Left lobe of liver (tissue), 2 donors: ENCODE measurements around the gene ICA1L. TPM values are rescaled to one million over a fixed set of nuclear protein-coding genes. Genes with fewer than 3 reads are reported as not detected.
"Not testable (repeated sequence)": the region's sequence is repeated elsewhere in the genome, so short reads cannot be mapped to it uniquely, and the experiment has no call there.

Source experiments
- ATAC-seq: fragments of 200-7000 bp; cut with Tn5 transposase; one replicate; pipeline ENCODE4 v1.9.1; 2020; ENCODE audit warnings: mild to moderate bottlenecking, moderate library complexity
- DNase-seq: peaks from one replicate; pipeline ENCODE4 v3.0.0-alpha.2; 2020; ENCODE audit warnings: low spot score
- total RNA-seq: library from RNA; stranded (reverse); gene quantifications from one replicate; pipeline ENCODE4 v1.2.1, GENCODE V29; 2021
- donor health status: DM: no; HTN: no; CAD: no; lungs with moderate emphysema.
- donor health status: DM: no; HTN: yes; CAD: no.

ICA1L gene
- 0.63 TPM for total RNA-seq

DNA sequence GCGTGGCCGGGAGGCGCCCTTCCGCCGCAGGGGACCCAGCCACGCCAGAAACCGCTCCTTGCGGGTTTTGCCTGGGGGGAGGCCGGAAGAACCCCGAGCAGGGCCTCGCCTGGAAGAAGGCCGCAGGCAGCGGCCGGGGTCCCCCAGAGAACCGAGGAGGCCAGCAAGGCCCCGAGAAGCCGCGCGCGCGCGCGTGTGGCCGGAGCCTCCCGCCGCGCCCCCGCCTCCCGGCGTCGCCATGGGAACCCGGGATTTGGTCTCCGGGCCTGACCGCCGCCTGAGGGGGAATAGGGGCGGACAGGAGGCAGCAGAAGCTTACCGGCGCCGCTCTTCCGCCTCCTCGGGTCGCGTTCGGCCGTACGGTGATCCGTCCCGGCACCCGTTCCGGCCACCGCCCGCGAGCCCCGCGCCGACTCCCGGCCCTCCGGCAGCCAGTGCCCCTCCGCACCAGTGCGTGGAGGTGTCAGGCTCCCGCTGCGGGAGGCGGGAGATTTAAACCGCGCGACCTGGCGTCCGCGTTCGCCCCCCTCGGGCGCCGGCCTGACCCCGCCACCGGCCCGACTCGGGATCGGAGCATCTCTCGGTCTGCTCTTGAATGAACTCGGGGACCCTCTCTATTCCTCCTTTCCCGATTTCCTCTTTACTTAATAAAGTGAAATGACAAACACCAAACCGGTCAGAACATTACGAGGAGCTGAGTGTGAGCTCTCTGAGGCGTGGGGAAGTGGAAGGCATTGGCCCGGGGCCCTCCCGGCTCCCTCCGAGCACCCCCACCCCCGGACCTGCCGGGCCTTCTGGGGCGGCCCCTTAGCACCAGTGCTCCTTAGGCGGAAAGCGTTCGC lies at the start of gene ICA1L:
Gene ICA1L, minus strand, starts transcription at position 467 of the 842 bp plus-strand sequence. CDS start 42,757 bp downstream, outside the sequence.
- ATAC-seq (peak; percentile 89), DNase-seq (peak; percentile 66)

DNA sequence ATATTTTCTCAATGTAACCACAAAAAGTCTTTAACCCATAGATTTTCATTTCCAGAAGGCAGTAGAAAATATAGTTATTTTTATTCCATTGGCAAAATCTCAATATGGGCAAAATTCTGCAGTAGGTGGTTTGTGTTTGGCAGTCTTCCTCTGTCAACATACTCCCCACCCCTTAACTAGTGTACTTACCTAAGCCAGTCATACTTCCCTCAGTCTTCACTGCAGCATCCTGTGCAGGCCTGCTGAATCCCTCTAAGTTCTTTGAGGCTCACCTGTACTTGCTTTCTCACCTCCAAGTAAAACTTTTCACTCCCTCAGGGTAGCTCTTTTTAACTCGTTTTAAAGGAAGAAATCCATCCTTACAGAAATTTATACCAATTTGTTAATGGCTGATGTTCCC lies 47.3 kb upstream of the ICA1L start:
- ATAC-seq (no peak), DNase-seq (no peak)

DNA sequence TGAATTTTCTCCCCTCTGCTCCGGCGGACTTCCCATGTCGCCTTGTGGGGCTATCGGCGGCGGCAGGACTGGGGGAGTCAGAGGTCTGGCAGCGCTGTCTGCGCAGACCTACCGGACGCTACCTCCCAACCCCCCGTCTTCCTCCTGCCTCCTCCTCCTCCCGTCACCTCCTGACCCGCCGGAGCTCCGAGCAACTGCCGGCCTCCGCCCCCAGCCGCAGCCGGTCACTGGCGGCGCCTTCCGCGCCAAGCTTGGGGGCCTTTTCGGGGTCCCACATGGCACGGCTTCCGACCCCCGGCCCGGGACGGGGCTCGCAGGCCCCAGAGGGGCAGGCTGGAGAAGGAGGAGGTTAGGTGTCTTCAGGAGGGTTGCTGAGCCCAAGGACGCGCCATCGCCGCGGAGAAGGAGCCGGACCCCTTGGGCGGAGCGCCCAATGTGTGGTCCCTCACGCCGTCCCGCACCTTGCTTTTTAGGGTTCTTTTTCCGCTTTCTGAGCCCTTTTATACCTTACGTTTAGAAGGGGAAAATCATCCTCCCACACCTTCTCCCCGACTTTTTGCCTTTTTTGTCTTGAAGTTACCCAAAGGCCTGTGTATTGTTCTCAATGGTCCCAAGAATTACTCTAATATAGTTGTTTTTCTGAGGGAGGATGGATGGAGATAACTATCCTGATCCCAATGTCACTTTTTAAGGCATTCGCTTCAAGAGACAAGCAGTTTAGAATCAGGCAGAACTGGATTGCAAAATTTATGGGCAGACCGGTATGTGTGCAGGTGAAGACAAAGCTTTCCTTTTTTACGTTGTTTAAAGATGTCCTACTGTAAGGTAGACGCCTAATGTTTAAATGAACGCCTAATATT lies 41.0 kb upstream of the ICA1L start:
- peak; percentile 83 for ATAC-seq
- not testable (repeated sequence) for DNase-seq

DNA sequence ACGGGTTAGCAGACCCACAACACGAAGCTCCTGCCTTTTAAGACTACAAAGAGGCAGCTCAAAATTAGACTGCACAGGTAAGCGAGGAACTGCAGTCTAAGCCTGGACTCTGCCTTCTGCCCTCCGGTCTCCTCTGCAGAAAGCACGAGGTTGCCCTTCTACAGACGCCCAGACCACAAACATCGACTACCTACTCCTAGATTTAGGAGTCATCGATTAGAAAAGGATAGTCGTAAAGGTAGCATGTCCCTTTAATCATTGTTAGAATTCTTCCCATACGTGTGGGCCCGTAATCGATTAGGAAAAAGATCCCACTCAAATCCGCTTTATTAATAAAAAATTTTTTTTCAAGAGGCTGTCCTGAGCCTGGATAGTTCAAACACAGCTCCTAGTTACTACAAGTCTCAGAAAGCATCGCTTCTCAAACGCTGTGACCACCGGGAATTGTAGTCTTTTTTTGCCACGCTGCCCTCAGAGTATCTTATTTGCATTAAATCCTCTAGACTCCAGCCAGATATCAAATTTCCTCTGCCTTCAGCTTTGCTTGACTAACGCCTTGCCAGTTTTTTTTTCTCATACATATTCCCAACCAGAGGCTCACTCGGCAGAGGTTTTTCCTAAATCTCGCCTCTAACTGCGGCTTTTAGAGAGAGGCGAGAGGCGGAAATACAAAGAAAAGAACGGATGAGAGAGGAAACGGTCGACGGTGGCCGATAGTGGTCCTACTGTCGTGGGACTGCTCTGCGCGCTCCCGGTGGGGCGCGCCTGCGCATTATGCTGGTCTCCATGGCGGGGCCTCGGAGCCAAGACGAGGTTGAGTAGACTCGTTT lies 40.2 kb upstream of the ICA1L start, which contains the start of the genes CARF and WDR12:
Gene CARF, plus strand, starts transcription at position 764 of the 830 bp plus-strand sequence. CDS start 29,628 bp downstream, outside the sequence.
Gene WDR12, minus strand, starts transcription at position 162 of the 830 bp plus-strand sequence. CDS start 197 bp downstream, outside the sequence.
- DNase-seq (peak; percentile 95), ATAC-seq (peak; percentile 90)

DNA sequence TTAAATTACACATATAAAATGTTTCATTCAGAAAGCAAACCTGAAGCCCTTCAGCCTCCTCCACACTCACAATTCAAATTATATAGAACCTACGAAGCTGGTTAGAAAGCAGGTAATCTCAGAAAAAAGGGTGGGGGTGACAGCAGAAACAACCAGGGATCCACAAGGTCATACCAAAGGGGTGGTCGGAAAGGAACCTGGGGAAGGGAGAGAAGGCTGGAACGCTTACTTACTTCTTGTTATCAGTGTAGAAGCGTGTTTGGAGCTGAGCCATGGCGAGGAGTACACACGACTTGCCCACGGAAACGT lies 39.6 kb upstream of the ICA1L start:
- no peak for DNase-seq
- no peak for ATAC-seq

DNA sequence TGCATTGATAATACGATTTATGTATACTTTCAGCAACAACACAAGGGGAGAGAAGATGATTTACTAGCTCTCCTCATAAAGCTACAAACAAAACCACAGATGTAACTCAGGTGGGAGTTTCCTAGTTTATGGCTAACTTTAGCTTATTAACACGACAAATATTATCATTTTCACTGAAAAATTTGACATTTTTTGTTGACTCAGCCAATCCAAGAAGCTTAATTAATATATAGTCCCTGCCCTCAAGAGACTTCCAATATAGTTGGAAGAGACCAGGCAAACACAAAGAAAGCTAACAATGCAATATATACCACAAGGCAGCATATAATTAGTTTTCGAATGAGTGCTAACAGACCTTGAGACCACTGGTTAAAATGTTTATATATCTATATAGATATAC lies 39.1 kb upstream of the ICA1L start:
- ATAC-seq (no peak), DNase-seq (no peak)

DNA sequence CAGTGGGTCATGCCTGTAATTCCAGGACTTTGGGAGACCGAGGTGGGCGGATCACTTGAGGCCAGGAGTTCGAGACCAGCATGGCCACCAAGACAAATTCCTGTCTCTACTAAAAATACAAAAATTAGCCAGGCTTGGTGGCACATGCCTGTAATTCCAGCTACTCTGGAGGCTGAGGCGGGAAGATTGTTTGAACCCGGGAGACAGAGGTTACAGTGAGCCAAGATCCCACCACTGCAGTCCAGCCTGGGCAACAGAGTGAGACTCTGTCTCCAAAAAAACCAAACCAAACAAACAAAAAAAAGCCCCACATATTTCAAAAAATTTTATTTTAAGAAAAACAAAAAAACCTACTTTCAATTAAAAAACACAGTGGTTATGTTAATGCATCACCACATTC lies 38.7 kb upstream of the ICA1L start:
- DNase-seq, ATAC-seq: not testable (repeated sequence)

DNA sequence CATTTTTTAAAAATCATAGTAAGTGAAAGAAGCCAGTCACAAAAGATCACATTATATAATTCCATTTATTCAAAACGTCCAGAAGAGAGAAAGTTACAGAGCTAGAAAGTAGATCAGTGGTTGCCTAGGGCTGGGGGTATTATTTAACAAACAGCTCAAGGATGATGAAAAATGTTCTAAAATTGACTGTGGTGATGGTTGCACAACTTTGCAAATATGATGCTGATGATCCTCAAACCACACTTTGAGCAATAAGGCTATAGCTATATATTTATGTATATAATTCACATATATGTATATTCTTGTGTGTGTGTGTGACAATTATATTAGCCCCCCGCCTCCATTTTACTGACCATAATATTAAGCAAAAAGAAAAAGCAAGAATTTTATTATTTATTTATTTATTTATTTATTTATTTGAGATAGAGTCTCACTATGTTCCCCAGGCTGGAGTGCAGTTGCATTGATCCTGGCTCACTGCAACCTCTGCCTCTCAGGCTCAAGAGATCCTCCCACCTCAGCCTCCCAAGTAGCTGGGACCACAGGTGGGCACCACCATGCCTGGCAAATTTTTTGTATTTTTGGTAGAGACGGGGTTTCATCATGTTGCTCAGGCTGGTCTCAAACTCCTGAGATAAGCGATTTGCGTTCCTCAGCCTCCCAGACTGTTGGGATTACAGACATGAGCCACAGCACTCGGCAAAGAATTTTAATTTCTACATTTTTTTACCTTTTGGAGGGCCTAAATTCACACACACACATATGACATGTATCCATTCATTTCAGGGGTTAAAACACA lies 38.0 kb upstream of the ICA1L start:
- no peak for ATAC-seq
- DNase-seq = no peak

DNA sequence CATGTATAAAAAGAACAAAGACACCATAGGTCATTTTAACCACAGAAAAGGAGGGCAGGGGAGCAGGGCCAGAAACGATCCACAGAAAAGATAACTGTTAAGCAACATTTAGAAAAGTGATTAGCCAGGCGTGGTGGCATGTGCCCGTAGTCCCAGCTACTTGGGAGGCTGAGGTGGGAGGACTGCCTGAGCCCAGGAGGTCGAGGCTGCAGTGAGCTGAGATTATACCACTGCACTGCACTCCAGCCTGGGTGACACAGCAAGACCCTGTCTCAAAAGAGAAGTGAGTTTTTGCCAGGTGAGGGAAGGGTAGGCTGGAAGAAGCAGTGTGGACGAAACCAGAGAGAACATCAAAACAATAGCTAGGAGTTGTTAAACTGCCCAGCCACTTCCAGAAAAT lies 36.6 kb upstream of the ICA1L start:
- no peak for ATAC-seq
- DNase-seq = no peak

DNA sequence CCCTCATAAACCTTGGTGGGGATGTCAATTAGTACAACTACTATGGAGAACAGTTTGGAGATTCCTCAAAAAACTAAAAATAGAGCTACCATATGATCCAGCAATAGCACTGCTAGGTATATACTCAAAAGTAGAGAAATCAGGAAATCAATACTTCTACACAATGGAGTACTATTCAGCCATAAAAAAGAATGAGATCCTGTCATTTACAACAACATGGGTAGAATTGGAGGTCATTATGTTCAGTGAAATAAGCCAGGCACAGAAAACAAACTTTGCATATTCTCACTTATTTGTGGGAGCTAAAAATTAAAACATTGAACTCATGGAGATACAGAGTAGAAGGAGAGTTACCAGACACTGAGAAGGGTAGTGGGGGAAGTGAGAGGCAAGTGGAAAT lies 33.9 kb upstream of the ICA1L start:
- ATAC-seq, DNase-seq: not testable (repeated sequence)

DNA sequence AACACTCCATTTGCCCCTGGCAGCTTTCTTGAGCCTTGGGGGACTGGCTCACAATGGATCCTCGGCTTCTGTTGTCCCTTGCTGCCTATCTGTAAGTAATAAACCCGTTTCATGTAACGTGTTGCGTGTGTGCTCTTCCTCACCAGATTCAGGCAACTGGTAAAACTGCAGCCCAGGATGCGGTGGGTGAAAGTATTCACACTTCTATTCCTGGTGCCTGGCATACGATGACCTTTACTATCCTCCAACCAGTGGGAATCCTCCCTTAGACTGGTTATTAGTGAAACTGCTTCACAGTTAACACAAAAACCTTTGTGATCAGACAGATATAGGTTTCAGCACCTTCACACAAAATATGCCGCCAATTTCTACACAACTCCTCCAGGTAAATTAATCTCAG lies 13.6 kb upstream of the ICA1L start:
- DNase-seq (no peak), ATAC-seq (no peak)

DNA sequence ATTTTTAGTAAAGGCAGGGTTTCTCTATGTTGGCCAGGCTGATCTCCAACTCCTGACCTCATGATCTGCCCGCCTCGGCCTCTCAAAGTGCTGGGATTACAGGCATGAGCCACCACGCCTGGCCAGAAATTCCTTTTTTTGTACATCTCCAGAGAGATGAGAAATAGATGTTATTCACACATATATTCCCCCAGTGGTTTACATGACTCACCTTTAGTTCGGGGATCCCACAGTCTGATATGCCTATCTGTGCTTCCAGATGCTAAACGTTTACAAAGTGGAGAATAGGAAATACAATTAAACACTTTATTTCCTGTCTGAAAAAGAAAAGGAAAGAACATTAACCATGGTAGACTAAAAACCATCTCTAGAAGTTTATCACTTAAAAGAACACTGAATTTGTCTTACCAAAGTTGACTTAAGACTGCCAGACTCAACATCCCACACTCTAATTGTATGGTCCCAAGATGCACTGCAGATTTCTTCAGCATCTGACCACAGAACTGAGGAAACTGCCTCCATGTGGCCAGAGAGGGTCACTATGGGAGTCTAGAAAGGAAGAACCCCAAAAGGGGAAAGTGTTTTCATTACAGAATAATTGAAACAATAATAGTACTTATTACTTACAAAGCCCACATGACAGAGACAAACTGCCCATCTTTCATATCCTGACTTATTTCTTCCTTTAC lies 12.6 kb upstream of the ICA1L start:
- DNase-seq (no peak), ATAC-seq (no peak)

DNA sequence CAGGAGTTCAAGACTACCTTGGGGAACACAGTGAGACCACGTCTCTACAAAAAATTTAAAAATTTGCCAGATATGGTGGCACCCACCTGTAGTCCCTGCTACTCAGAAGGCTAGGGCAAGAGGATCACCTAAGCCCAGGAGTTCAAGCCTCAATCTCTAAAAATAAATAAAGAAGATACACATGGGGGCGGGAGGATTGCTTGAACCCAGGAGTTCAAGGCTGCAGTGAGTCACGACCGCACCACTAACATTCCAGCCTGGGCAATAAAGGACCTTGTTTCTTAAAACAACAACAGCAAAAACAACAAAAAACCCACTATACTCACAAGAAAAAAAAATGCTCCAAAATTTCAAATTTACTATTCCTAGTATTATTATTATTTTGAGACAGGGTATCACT lies 10.0 kb upstream of the ICA1L start:
- no peak for ATAC-seq
- DNase-seq = no peak

DNA sequence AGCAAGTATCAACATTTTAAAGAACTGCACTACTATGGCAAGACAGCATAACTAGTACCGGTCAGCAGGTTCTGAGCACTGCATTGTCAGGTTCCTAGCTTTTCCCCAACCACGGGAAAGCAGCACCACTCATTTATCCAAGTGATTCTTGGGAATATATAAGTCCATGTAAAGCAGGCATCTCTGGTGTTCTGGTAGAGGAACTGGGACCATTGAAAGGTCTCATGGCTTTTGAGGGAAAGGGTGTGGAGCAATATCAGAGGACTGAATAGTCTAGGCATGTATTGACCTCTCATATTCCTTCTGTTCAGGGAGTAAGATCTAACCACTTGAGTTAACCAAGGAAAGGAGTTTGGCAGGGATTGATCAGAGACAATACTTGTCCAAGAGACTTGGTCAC lies 6.1 kb upstream of the ICA1L start:
- DNase-seq = no peak
- no peak for ATAC-seq

DNA sequence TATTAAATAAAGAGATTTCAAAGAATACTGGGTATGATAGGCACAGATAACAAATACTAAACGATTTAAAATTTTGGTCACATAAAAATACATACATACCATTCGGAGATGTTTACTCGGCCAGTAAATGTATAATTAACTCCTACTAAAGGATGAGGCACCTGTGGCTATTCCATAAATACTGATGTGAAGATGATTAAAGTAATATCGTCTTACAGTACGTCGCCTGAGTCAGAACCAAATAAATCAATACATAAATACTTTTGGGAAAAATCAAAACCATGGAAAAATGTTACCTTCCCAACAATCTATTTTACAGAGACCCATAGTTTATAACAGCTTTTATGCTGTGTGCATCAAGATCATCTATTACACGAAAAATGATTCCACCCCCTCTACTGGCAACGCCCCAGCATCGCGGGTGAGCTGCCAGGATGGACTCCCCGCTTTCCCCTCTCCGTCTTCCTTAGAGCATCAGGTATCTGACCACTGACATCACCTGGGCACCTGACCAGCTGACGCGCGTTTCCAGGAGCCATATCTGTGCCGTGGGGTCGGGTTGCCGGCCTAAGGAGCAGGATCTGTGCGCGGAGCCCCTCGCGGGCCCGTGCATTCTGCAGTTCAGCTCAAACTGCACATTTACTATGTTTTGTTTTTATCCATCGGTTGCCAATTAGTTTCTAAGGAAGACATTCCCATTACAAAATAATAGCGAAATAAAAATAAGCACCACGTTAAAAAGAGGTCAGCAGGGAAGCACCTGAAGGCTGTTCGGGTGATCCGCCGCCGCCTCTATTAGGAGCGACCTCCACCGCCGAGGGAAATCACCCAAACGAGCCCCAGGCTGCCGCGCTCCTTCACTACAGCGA lies 901 bp downstream of the ICA1L start:
- DNase-seq (no peak), ATAC-seq (peak; percentile 87)

DNA sequence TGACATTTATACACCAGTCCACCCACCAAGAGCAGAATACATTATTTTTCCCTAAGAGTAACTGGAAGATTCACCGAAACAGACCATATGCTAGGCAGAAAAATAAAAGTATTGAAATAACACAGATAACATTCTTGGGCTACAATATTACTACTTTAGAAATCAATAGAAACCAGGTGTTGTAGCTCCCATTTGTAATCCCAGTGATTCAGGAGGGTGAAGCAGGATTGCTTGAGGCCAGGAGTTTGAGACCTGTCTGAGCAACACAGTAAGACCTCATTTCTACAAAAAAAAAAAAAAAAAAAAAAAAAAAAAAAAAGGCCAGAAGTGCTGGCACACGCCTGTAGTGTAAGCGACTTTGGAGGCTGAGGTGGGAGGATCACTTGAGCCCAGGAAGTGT lies 9.6 kb downstream of the ICA1L start:
- DNase-seq (no peak), ATAC-seq (no peak)

DNA sequence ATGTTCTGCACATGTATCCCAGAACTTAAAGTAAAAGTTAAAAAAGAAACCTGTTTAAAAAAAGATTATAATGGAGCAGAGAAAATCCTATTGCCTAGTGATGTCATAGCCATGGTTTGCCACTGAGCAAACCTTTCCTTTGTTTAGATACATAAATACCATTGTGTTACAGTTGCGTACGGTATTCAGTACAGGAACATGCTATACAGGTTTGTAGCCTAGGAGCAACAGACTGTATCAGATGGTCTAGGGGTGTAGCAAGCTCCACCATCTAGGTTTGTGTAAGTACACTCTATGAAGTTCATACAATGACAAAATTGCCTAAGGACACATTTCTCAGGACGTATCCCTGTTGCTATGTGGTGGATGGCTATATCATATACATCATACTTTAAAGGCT lies 13.0 kb downstream of the ICA1L start:
- ATAC-seq (no peak), DNase-seq (no peak)

DNA sequence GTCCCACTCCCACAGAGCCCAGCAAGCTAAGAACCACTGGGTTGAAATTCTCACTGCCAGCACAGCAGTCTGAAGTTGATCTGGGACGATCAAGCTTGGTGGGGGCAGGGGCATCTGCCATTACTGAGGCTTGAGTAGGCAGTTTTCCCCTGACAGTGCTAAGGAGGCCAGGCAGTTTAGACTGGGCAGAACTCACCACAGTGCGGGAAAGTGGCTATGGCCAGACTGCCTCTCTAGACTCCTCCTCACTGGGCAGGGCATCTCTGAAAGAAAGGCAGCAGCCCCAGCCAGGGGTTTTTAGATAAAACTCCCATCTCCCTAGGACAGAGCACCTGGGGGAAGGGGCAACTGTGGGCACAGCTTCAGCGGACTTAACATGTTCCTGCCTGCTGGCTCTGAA lies 22.2 kb downstream of the ICA1L start:
- ATAC-seq, DNase-seq: not testable (repeated sequence)

DNA sequence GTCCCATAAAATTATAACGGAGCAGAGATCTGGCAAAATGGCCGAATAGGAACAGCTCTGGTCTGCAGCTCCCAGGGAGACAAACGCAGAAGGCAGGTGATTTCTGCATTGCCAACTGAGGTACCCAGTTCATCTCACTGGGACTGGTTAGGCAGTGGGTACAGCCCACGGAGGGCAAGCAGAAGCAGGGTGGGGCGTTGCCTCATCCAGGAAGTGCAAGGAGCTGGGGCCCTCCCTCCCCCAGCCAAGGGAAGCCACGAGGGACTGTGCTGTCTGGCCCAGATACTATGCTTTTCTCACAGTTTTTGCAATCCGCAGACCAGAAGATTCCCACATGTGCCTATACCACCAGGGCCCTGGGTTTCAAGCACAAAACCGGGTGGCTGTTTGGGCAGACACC lies 22.8 kb downstream of the ICA1L start:
- ATAC-seq = no peak
- DNase-seq = no peak
